Stimulated activated naive CD8-positive, alpha-beta T cell treated with anti-CD3 and anti-CD28 coated beads, Interleukin-15, Interleukin-2, amounts not matched to agents 100 U/mL and 50 U/mL, for 24 hours (primary cell): Measurements from ENCODE around the gene GRID2IP.
A peak's percentile ranks its signal among the peaks of the same experiment; 100 is the strongest.

Source experiments
- ATAC-seq: fragments of 150-1000 bp; cut with Tn5 transposase; one replicate; pipeline ENCODE4 v1.10.0; 2021
- DNase-seq: peaks from one replicate; pipeline ENCODE4 v3.0.0; 2021

The GRID2IP gene

DNA sequence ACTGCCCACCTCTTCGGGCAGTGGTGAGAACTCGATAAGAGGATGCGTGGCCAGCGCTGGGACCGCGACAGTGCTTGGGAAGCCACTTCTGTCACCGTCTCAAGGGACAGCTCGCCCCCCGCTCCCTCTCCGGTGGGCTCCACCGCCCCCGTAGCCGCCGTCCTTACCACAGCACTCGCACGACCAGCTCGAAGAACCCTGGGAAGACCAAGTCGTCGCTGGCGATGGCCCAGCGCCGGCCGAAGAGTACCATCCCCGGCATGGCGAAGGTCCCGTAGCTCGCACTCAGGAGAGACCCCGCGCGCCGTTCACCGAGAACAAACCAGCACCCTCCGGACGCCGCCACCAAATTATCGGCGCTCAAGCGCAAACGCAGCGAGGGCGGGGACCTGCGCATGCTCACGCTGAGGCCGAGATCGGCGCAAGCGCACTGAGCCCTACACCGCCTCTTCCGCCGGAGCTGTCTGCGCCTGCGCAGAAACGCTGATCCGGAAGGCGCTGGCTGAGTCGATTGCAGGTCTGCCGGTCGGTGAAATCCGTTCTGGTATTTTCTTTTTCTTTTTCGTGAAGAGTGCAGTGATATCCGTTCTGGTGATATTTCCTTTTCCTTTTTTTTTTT is 103.6 kb downstream of the GRID2IP start, which contains the start of gene DAGLB:
Gene DAGLB (minus strand): TSS at position 374 of the 619 bp plus-strand sequence. CDS start 112 bp downstream, at position 262.
- ATAC-seq = peak; percentile 89

More for the DNA sequence above, 103.6 kb downstream of the GRID2IP start, which contains the start of gene DAGLB:
- peak; percentile 97 for DNase-seq
